Stimulated activated CD8-positive, alpha-beta memory T cell treated with anti-CD3 and anti-CD28 coated beads, Interleukin-4, amount 100 ng/mL, for 48 hours (primary cell): Measurements from ENCODE around the gene TRAF3IP1.
"Not testable (repeated sequence)": the region's sequence is repeated elsewhere in the genome, so short reads cannot be mapped to it uniquely, and the experiment has no call there.

ENCODE experiments used
- DNase-seq: peaks from one replicate; pipeline ENCODE4 v3.0.0-alpha.2; 2020

Gene TRAF3IP1

DNA sequence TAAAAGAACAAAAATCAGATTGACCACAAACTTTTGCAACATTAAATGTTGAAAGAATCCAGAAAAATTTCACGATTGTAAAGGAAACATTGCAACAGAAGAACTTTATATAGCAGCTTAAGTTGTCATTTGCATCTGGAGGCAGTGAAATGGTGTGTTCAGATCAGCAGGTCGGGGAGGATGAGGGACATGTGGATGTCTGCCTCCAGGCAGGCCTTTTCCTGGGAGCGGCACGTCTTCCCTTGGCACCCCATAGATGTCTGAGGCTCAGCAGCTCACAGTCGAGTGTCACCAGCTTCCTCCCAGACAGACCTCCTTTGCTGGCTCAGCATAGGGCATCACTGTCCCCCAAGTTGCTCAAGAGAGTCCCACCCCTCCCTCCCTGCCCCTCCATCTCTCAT is 62.1 kb downstream of the TRAF3IP1 start:
- DNase-seq, result no peak

DNA sequence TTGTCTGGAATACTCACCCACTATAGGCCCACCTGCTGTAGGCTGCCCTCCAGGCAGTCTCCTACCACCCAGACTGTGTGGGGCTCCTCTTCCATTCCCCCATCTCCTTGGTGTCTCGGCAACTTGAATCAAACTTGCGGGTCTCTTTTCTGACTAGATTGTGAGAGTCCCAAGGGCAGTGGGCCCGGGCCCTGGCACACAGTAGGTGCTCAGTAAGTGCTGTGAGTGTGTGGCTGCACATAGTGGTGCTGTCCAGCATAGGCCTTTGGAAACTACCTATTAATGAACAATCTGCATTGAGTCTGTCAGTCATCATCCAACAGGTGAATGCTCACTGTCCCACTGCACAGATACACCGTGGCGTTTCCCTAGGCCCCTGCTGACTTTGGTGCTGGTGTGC is 62.8 kb downstream of the TRAF3IP1 start:
- no peak for DNase-seq

DNA sequence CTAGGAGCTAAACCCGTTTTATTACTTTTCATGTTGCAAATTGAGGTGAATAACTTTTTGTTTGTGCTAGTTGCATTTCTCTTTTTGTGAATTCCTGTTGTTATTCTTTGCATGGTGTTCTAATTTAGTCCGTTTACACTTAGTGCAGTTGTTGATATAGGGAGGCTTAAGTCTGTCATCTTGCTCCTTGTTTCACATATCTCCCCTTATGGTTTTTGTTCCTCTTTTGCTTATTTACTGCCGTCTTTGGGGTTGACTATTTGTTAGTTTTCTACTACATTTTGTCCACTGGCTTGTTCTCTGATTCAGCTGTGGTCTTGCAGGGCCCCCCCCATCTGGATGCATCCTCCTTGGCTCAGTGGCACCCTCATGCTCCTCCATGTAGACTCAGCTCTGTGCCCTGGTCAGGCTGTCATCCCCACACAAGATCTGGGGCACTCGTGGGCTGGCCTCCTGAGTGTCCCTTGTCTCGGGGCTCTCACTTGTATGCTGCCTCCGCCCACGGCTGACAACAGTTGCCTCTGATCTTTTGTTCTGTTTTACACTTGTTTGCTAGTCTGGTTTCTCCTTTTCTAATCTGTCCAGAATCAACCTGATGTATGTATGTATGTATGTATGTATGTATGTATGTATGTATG is 63.5 kb downstream of the TRAF3IP1 start:
- DNase-seq, result no peak

DNA sequence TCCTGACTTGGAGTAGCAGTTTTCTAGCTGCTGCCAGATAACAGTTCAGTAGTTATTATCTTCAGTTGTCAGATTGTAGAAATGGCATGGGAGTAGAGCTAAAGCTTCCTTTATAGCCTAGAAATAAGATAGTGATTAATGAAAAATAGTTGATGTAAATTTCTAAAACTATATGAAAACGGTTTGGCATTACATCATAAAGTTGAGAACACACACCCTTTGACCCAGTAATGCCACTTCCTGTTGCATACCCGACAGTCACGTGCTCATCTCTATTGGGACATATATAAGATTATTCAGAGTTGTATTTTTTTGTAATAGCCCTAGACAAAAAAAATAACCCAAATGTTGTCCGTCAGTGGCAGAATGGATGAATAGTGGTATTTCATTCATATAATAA is 67.0 kb downstream of the TRAF3IP1 start:
- DNase-seq, result no peak

DNA sequence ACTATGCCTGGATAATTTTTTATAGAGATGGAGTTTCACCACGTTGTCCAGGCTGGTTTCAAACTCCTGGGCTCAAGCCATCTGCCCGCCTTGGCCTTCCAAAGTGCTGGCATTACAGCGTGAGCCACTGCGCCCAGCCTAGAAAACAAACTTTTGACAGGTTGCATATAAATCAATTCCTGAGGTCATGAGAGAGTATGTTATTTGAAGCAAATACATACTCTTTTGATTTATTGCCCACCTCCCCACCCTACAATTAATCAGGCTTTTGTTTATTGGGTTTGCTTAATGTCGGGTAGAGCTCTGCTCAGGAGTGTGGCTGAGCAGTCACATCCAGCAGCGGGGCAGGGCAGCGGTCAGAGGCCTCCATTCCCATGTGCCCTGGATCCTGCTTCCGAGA is 68.5 kb downstream of the TRAF3IP1 start:
- DNase-seq, result no peak

DNA sequence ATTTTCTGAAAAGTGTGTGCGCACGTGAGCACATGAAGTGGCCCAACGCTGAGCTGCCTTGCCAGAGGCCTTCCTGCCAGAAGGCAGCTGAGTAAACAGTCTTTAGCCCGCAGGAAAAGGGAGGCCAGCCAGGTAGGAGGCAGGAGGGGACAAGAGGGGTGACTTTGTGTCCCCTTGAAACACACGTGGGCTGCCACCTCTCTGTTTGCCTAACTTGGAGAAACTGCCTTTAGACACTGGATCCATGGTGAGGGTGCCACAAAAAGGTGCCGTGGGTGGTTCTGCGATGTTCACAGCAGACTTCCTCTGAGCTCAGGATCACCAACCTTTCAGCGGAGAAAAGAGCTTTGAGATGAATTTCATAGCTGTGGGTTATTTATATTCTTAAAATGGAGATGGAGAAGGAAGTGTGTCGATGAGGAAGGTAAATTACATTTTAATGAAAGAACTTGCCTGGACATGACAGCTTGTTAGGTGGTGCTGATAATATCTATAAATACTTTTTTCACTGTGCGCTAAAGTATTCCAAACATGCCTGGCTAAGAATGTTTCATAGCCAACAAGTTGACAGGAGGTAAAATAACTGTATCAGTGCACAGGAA is 69.8 kb downstream of the TRAF3IP1 start:
- DNase-seq, result no peak

DNA sequence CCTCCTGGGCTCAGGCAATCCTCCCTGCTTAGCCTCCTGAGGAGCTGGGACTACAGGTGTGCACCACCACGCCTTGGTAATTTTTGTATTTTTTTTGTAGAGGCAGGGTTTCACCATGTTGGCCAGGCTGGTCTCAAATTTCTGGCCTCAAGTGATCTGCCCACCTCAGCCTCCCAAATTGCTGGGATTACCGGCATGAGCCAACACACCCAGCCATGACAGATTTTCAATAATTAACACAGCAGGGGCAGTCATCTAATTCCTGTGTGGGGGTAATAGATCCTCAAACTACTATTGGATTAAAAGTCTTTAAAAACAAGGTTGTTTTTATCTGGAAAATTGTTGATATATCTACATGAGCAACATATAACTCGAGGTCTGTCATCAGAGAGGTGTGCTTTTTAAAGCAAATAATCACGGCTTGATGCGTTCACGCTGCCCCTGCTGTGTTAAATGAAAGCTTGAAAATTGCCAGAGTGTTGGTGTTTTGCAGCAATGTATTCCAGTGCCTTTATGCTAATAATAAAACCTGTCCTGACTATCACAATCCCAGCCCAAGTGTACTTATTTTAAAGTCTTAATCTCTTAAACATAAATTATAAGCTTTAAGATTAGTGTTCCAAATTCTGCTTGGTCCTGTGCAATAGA is 70.8 kb downstream of the TRAF3IP1 start:
- DNase-seq, result no peak

DNA sequence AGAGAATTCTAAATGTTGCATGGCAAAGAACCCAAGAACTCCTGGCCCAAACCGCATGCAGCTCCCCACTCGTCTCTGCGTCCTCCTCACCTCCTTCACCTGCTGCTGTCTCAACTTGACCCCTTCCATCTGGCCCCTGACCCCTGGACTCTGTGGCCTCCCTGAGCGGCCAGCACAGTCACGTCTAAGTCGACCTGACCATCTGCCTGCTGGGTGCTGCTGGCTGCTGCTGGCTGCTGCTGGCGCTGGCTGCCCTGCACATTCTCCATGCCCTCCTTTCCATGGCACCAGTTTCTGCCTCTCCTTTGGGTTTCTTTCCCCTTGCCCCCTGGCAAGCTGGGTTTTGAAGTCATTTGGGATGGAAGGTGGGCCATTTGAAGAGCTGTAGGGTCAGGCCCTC is 76.3 kb downstream of the TRAF3IP1 start:
- no peak for DNase-seq

DNA sequence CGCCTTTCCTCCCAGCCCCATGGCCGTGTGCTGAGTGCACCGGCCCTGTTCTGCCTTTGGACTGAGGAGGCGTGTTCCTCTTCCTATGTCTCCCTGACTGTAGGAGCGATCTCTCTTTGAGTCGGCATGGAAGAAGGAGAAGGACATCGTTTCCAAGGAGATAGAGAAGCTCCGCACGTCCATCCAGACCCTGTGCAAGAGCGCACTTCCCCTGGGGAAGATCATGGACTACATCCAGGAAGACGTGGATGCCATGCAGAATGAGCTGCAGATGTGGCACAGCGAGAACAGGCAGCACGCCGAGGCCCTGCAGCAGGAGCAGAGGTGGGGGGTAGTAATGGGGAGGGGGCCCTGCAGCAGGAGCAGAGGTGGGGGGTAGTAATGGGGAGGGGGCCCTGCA is 77.0 kb downstream of the TRAF3IP1 start:
- no peak for DNase-seq

DNA sequence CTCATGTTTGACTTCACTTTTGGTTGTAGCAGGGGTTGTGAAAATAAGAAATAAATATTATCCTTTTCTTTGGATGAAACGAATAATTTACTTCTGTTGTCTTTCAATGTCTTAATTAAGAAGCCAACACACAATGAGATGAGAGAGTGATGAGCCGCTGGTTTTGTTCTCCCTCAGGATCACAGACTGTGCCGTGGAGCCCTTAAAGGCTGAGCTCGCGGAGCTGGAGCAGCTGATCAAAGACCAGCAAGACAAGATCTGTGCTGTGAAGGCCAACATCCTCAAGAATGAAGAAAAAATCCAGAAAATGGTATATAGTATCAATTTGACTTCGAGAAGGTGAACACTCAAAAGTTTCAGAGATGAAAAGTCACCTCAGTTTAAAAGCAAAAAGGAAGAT is 78.3 kb downstream of the TRAF3IP1 start:
- DNase-seq, result no peak

DNA sequence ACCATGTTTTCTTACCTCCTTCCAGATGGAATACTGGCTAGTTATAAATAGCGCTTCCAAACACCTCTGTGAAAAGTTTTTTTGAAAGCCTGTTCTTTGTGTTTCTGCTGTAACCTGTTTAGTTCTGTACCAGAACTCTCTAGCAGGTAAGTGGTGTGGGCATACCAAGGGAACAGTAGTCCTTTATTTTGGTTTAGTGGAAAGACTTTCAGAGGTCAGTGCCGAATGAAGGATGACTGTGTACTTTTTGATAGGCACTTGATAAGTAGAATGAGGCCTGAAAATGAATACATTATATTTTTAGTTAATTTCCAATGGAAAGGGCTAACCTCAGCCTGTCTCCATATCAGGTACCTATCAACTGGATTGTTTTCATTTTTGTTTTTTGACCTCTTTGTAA is 78.8 kb downstream of the TRAF3IP1 start:
- DNase-seq, result no peak

DNA sequence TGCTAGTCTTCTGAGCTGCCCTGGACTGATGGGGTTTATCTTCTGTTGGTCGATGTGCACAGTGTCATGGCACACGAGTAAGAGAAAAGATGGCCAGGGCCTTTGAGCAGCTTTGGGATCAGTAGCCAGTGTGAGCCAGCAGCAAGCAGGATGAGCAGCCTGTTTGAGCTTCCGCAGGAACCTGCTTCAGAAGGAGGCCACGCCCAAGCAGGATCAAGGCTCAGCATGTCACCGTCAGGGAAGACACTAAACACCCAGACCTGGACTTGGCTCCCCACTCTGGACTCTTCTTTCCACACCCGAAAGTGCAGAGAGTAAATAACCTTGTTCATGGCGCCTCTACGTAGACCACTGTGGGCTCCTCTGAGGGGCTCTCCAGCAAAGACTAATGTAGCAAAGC is 81.2 kb downstream of the TRAF3IP1 start:
- no peak for DNase-seq

DNA sequence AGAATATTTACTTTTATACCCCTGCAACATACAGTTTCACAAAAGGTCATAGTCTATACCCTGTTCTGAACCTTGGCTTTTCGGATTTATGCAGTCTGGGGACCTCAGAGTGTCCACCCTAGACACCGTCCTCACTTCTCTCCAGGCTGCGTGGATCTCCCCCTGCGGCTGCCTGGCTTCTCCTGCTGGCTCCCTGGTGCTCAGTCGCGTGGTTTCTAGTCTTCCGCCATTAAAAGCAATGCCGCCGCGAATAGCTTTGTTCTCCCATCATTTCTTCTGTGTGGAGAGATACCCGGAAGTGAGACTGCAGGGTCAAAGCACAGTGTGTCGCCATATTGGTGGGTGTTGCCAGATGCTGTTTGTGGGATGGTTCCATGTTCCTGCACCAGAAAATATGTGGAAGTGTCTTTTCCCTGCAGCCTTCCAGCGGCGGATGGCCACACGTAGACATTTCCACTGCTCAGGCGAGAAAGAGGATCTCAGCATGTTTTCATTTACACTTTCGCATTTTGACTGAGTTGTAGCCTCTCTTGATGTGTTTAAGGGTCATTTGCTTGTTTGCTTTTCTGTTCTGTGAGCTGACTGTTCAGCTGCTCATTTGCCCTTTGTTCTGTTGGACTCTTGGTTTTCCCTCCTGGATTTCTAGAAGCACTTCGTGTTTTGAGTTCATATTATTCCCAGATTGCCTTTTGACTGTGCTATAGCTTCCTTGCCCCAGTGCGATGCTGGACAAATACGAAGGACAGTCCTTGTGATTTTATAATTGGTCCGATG is 83.5 kb downstream of the TRAF3IP1 start:
- no peak for DNase-seq

DNA sequence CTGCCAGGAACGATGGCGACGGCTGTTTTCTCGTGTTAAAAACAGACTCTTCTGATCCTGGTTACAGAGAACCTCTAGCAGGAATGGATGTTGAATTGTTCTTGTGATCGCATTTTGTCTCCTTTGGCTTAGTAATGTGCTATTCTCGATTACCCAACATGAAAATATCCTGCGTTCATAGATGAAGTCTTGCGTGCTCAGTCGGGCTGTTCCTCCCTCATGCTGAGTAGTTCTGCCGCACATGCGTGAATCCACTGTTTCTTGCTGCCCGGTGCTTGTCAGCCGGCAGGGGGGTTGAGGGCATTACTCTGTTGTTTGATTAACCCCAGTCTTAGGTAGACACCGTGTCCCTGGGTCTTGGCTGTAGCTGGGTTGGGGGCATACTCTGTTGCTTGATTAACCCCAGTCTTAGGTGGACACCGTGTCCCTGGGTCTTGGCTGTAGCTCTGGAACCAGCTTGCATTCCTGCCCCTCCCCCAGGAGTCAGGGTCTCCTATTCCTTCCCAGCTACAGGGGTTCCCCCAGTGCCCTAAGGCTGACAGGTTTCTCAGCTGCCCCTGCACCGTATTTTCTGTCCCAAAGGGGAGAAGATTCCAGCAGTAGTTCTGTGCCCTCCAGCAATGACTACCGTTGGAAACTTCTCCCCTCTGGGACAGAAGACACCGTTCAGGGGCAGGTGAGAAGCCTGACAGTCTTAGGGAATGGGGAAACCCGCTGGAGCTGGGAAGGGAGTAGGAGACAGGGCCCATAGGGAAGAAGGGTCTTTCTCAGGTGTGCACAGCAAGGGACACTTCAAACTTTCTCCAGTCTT is 84.3 kb downstream of the TRAF3IP1 start:
- DNase-seq, result no peak

DNA sequence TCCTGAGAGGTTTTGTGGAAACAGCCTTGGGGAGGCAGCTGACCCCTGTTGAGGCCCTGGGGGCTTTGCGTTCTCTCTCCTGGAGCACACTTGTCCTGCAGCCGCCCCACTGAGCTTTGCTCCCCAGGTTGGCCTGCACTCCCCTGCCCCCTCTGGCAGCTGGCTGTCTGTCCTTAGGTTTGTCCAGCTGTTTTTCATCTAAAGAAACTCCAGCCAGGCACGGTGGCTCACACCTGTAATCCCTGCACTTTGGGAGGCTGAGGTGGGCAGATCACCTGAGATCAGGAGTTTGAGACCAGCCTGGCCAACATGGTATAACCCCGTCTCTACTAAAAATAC is 84.9 kb downstream of the TRAF3IP1 start:
- not testable (repeated sequence) for DNase-seq

DNA sequence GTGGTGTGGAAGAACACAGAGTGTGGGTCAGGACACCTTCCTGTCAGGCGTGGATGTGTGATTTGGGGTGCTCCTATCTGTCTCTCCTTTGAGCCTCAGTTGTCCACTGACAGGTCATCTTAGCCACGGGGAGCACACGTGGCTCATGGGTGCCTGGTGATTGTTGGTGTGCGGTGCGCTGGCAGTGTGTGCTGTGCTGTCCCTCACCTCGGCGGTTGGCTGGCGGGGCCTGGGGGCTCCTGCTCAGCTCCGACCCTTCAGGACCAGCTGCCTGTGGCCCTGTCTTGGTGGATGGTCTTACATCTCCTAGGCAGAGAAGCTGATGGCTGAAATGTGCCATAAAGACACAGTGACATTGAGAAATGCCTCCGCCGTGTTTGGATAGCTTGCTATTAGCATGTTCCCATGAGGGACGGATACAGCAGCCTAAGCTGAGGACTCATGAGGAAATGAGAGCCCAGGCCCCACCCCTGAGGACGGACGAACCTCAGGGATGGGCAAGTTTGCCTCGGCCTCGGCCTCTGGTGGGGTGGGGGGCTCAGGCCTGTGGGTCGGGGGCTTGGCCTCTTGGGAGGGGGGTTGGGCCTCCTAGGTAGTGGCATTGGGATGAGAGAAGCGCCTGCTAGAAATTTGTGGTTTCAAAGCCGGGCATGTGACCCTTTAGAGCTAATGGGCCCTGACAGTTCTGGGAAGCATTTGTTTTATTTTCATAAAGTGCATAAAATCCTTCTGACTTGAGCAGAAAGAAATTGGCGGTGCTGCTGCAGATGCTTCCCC is 86.1 kb downstream of the TRAF3IP1 start:
- no peak for DNase-seq

DNA sequence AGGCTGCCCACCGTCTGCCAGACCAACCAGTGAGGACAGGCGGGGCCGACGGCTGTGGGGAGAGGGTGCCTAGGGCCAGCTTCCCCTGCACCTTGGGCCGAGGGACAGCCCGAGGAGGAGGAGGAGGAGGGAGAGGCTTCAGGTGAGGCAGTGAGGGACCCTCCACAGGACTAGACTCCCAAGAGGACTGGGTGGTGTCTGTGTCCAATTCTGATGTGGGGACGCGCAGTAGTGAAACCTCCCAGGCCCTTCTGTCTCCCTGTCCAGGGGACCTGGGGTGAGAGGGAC is 86.6 kb downstream of the TRAF3IP1 start:
- peak; percentile 4 for DNase-seq

DNA sequence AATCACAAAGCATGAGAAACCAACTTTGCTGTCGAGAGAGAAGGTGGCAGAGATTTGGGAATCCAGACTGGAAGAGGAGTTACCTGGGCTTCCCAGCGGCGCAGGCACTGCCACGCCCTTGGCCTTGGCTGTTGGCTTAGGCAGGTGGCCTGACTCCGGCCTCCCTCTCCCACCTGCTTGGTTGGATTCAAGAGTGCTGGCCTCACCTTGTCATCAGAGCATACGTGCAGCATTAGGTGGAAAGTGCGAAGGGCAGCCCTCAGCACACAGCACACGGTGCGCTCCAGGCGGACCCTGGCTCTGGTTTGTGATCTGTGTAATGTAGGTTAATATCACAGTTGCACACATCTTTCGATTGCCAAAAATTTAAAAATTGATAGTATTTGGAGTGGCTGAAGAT is 87.2 kb downstream of the TRAF3IP1 start:
- DNase-seq, result no peak

DNA sequence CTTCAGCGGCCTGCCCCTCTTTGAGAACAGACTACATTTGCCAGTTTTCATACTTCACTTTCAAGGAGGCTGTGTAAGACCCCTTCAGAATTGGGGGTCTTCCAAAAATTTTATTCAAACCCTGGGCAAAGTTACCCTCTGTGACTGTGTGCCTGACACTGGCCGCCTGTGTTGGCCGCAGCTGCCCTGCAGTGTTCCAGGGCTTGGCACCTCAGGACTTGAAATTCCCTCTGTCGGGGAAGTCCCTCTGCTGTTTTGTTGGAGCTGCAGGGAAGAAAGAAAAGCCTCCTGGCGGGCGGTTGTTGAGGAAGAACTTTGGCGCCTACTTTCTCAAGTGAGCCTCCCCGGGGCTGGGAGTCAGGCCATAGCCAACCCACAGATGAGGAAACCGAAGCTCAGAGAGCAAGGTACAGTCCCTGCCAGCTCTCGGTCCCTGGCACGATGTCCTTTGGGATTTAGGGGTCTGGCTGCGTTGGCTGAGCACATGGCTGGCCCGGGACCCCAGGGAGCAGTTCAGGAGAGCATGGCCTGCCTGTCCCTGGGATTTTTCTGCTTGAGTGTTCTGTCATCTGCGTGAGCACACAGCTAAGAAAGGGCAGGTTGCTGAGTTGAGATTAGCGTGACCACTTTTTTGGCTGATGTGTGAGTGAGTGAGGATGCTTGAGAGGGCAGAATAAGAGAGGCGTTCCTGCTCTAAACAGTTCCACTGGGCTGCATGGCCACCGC is 88.5 kb downstream of the TRAF3IP1 start:
- no peak for DNase-seq

DNA sequence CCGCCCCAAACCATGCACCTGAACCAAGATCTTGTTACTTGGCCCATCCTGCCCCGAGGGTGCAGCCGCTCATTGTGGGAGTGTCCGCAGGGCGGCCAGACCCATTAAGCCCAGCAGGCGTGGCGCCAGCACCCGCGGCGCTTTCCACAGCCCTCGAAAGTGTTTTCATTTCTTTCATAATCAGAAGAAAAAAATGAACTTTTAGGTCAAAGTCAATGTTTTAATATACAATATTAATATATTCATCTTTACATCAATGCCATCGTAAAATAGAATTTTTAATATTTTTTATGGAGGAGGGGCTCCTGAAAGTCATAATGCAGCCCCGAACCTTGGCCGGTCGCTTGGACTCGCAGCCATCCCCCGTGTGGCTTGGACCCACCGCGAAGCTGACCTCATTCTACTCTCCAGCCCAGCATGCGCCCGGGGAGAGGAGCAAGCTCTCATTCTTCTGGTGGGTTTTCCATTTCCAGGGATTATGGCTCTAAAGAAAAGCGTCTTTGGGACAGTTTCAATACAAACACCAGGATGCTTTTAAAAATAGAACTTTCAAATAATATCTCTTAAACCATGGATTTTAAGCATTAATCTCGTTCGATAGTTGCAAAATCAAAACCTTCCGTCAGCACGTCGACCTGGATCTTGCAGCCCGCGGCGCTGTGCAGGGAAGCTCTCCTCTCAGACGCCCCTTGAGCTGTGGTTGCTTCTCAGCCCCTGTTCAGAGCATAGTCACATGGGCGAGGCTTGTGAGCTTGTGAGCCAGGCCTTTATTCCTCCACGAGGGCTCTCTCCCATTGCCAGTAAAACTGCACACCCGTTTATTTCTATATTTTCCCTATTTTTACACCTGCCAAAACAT is 89.3 kb downstream of the TRAF3IP1 start:
- no peak for DNase-seq
